H9 (cell line): ENCODE results near the gene ATP10B. TPM values are rescaled to one million over a fixed set of nuclear protein-coding genes. Genes with fewer than 3 reads are reported as not detected.
A peak's percentile ranks its signal among the peaks of the same experiment; 100 is the strongest.

Experiments
- DNase-seq: peaks from one replicate; pipeline ENCODE4 v3.0.0-alpha.2; 2017
- H2AFZ ChIP-seq: one replicate; pipeline ENCODE4 v1.6.1; 2013; ENCODE audit warnings: mild to moderate bottlenecking, low read length, control low read depth, moderate library complexity
- H2AK5ac ChIP-seq: 2 replicates; pipeline ENCODE4 v1.6.1; 2013; ENCODE audit warnings: low read length, control low read depth, mixed read lengths; ENCODE audit not compliant: insufficient read length
- H2BK120ac ChIP-seq: one replicate; pipeline ENCODE4 v1.6.1; 2013; ENCODE audit warnings: low read depth, mild to moderate bottlenecking, low read length, control low read depth, inconsistent platforms; ENCODE audit not compliant: poor library complexity, severe bottlenecking
- H2BK12ac ChIP-seq: 2 replicates; pipeline ENCODE4 v1.6.1; 2013; ENCODE audit warnings: low read length, control low read depth, mixed read lengths, low read depth; ENCODE audit not compliant: insufficient read length
- H2BK15ac ChIP-seq: 2 replicates; pipeline ENCODE4 v1.6.1; 2013; ENCODE audit warnings: low read depth, low read length, control low read depth
- H2BK20ac ChIP-seq: one replicate; pipeline ENCODE4 v1.6.1; 2013; ENCODE audit warnings: low read depth, mild to moderate bottlenecking, low read length, control low read depth, inconsistent platforms; ENCODE audit not compliant: poor library complexity, severe bottlenecking
- H2BK5ac ChIP-seq: 2 replicates; pipeline ENCODE4 v1.6.1; 2013; ENCODE audit warnings: low read length, control low read depth, mixed read lengths; ENCODE audit not compliant: insufficient read length
- H3K14ac ChIP-seq: 2 replicates; pipeline ENCODE4 v1.6.1; 2013; ENCODE audit warnings: low read length, control low read depth; ENCODE audit not compliant: insufficient read depth
- H3K18ac ChIP-seq: 2 replicates; pipeline ENCODE4 v1.6.1; 2013; ENCODE audit warnings: low read depth, mild to moderate bottlenecking, mixed read lengths, low read length, control low read depth; ENCODE audit not compliant: insufficient read length
- H3K23ac ChIP-seq: 2 replicates; pipeline ENCODE4 v1.6.1; 2013; ENCODE audit warnings: low read length, control low read depth, mixed read lengths, low read depth; ENCODE audit not compliant: insufficient read length
- H3K23me2 ChIP-seq: 2 replicates; pipeline ENCODE4 v1.6.1; 2013; ENCODE audit warnings: low read depth, mild to moderate bottlenecking, mixed read lengths, low read length, control low read depth; ENCODE audit not compliant: insufficient read length, poor library complexity, severe bottlenecking
- H3K27ac ChIP-seq: 2 replicates; pipeline ENCODE4 v1.5.1; 2013; ENCODE audit warnings: low read length, control low read depth, mixed read lengths, low read depth; ENCODE audit not compliant: insufficient read length
- H3K27me3 ChIP-seq: 2 replicates; pipeline ENCODE4 v1.6.1; 2013; ENCODE audit warnings: low read length, control low read depth, inconsistent platforms; ENCODE audit not compliant: insufficient read depth
- H3K4ac ChIP-seq: 2 replicates; pipeline ENCODE4 v1.6.1; 2013; ENCODE audit warnings: low read depth, mild to moderate bottlenecking, control low read depth, inconsistent platforms, low read length, moderate library complexity
- H3K4me1 ChIP-seq: 2 replicates; pipeline ENCODE4 v1.6.1; 2013; ENCODE audit warnings: low read length, control low read depth, inconsistent platforms; ENCODE audit not compliant: insufficient read depth
- H3K4me2 ChIP-seq: 2 replicates; pipeline ENCODE4 v1.6.1; 2013; ENCODE audit warnings: low read length, control low read depth, mixed read lengths; ENCODE audit not compliant: insufficient read length, insufficient read depth
- H3K56ac ChIP-seq: 2 replicates; pipeline ENCODE4 v1.6.1; 2013; ENCODE audit warnings: low read depth, mild to moderate bottlenecking, mixed read lengths, low read length, control low read depth; ENCODE audit not compliant: insufficient read length
- H3K79me1 ChIP-seq: 2 replicates; pipeline ENCODE4 v1.6.1; 2013; ENCODE audit warnings: low read depth, mild to moderate bottlenecking, moderate library complexity, low read length, control low read depth, inconsistent platforms; ENCODE audit not compliant: insufficient read depth, poor library complexity, severe bottlenecking
- H3K79me2 ChIP-seq: 2 replicates; pipeline ENCODE4 v1.6.1; 2013; ENCODE audit warnings: low read length, control low read depth, inconsistent platforms; ENCODE audit not compliant: insufficient read depth
- H3K9ac ChIP-seq: 2 replicates; pipeline ENCODE4 v1.6.1; 2013; ENCODE audit warnings: low read length, control low read depth, mixed read lengths; ENCODE audit not compliant: insufficient read length; ENCODE audit errors: extremely low read depth
- H3K9me3 ChIP-seq: one replicate; pipeline ENCODE4 v1.6.1; 2013; ENCODE audit warnings: low read depth, low read length, inconsistent platforms; ENCODE audit not compliant: control insufficient read depth
- H3T11ph ChIP-seq: one replicate; pipeline ENCODE4 v1.6.1; 2013; ENCODE audit warnings: mild to moderate bottlenecking, low read length, control low read depth, inconsistent platforms
- H4K20me1 ChIP-seq: one replicate; pipeline ENCODE4 v1.6.1; 2013; ENCODE audit not compliant: control insufficient read depth, insufficient read length, insufficient read depth
- H4K5ac ChIP-seq: 2 replicates; pipeline ENCODE4 v1.6.1; 2013; ENCODE audit warnings: low read depth, mild to moderate bottlenecking, mixed read lengths, low read length, control low read depth; ENCODE audit not compliant: insufficient read length
- H4K8ac ChIP-seq: replicated peaks from 2 replicates; pipeline ENCODE4 v1.6.1; 2013; ENCODE audit warnings: low read length, control low read depth, mixed read lengths, low read depth; ENCODE audit not compliant: insufficient read length
- H4K91ac ChIP-seq: 2 replicates; pipeline ENCODE4 v1.6.1; 2013; ENCODE audit warnings: low read depth, mild to moderate bottlenecking, moderate library complexity, mixed read lengths, low read length, control low read depth; ENCODE audit not compliant: insufficient read length
- H3K27ac Mint-ChIP-seq, 3 experiments: 2 replicates in 2 of 3; 3 replicates in 1 of 3; pipeline ENCODE4 v1.8.0; 2020 to 2021; ENCODE audit warnings: mixed read lengths in 3 of 3, mild to moderate bottlenecking in 1 of 3, moderate library complexity in 1 of 3
- H3K27me3 Mint-ChIP-seq: 2 replicates; pipeline ENCODE4 v1.8.0; 2021; ENCODE audit warnings: low read depth, mild to moderate bottlenecking, moderate library complexity, mixed read lengths
- H3K36me3 Mint-ChIP-seq, 3 experiments: 2 replicates in 2 of 3; 3 replicates in 1 of 3; pipeline ENCODE4 v1.8.0; 2020 to 2021; ENCODE audit warnings: low read depth in 3 of 3, mixed read lengths in 3 of 3; ENCODE audit not compliant: insufficient read depth in 1 of 3
- H3K4me1 Mint-ChIP-seq, 2 experiments: 2 replicates each; pipeline ENCODE4 v1.8.0; 2020; ENCODE audit warnings: mixed read lengths in 2 of 2
- H3K4me3 Mint-ChIP-seq, 2 experiments: 2 replicates in 1 of 2; 3 replicates in 1 of 2; pipeline ENCODE4 v1.8.0; 2020 to 2021; ENCODE audit warnings: mild to moderate bottlenecking in 2 of 2, mixed read lengths in 2 of 2, moderate library complexity in 1 of 2
- H3K9me3 Mint-ChIP-seq, 2 experiments: 2 replicates in 1 of 2; 3 replicates in 1 of 2; pipeline ENCODE4 v1.8.0; 2020; ENCODE audit warnings: mild to moderate bottlenecking in 2 of 2, mixed read lengths in 2 of 2, moderate library complexity in 1 of 2
- WGBS: extraction: QIAGEN DNeasy Blood & Tissue Kit; methylation state at CpG from one replicate; pipeline ENCODE4 v1.1.7; 2013; ENCODE audit warnings: missing lambda C conversion rate, low lambda C conversion rate, mixed read lengths; ENCODE audit not compliant: insufficient read length; ENCODE audit errors: extremely low coverage; 5-methylcytosine and 5-hydroxymethylcytosine counted together
- total RNA-seq: library from RNA; stranded (reverse); gene quantifications from 2 replicates; pipeline ENCODE4 v1.2.1, GENCODE V29; 2021
- TF ChIP-seq, protein P1 (sequence below): fragments of 200-600 bp; sonication (generic); conservative IDR thresholded peaks from 3 replicates; pipeline ENCODE4 v1.8.0; 2021; ENCODE audit warnings: antibody characterized with exemption, mild to moderate bottlenecking

ATP10B gene
- total RNA-seq, 1 experiment from 2014 or later = 0.42 TPM

- no peak overlapping the region for H3K18ac ChIP-seq
- peaks cover 23 to 28% of the 10 kb centered on the region in 2 experiments for H3K4me1 Mint-ChIP-seq
- H3K23ac ChIP-seq = no peak overlapping the region
- no peak overlapping the region for H4K8ac ChIP-seq
- no peaks in the 10 kb centered on the region for H3K79me2 ChIP-seq
- no peak overlapping the region for H3K9ac ChIP-seq
- 0 out of 7 replicates have a peak overlapping the region, but pooled peaks of 2 of the 3 experiments have one; percentile 28 to 48 for H3K27ac Mint-ChIP-seq
- no peaks in the 10 kb centered on the region for H3K27me3 ChIP-seq
- no peak overlapping the region for H3K14ac ChIP-seq
- H4K20me1 ChIP-seq = no peaks in the 10 kb centered on the region
- H2BK20ac ChIP-seq = no peak overlapping the region
- H2AFZ ChIP-seq = no peak overlapping the region
- no peak overlapping the region for H2AK5ac ChIP-seq
- H3K27me3 Mint-ChIP-seq = no peaks in the 10 kb centered on the region; the same call in 1 of the 2 replicates
- no peak for DNase-seq
- no peak overlapping the region for H3K4me2 ChIP-seq
- no peaks in the 10 kb centered on the region for H3K79me1 ChIP-seq
- no peak overlapping the region for H3T11ph ChIP-seq
- TF ChIP-seq, protein P1, sequence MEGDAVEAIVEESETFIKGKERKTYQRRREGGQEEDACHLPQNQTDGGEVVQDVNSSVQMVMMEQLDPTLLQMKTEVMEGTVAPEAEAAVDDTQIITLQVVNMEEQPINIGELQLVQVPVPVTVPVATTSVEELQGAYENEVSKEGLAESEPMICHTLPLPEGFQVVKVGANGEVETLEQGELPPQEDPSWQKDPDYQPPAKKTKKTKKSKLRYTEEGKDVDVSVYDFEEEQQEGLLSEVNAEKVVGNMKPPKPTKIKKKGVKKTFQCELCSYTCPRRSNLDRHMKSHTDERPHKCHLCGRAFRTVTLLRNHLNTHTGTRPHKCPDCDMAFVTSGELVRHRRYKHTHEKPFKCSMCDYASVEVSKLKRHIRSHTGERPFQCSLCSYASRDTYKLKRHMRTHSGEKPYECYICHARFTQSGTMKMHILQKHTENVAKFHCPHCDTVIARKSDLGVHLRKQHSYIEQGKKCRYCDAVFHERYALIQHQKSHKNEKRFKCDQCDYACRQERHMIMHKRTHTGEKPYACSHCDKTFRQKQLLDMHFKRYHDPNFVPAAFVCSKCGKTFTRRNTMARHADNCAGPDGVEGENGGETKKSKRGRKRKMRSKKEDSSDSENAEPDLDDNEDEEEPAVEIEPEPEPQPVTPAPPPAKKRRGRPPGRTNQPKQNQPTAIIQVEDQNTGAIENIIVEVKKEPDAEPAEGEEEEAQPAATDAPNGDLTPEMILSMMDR = no peak
- no peak overlapping the region for H2BK5ac ChIP-seq
- no peak overlapping the region for H3K56ac ChIP-seq
- no peak overlapping the region for H4K91ac ChIP-seq
- H3K23me2 ChIP-seq = no peaks in the 10 kb centered on the region
- H3K36me3 Mint-ChIP-seq = no peaks in the 10 kb centered on the region
- H3K4me3 Mint-ChIP-seq = no peak overlapping the region
- no peak overlapping the region for H2BK12ac ChIP-seq
- no peak overlapping the region for H4K5ac ChIP-seq
- H3K9me3 Mint-ChIP-seq = no peaks in the 10 kb centered on the region
- no peak overlapping the region for H2BK120ac ChIP-seq
- no peaks in the 10 kb centered on the region for H3K9me3 ChIP-seq
- no peak overlapping the region for H3K4ac ChIP-seq
- H2BK15ac ChIP-seq = no peak overlapping the region
- no peak overlapping the region for H3K27ac ChIP-seq
- H3K4me1 ChIP-seq = no peaks in the 10 kb centered on the region; the same call in 1 of the 2 replicates
- WGBS = no CpG with 5 or more reads among the region's 10 CpGs
Observed at GRCh38 chr5:160773646-160774410, 78.2 kb downstream of the ATP10B start.
